Measurements from ENCODE around the gene NDUFB8. TPM values are rescaled to one million over a fixed set of nuclear protein-coding genes. Genes with fewer than 3 reads are reported as not detected.
A peak's percentile ranks its signal among the peaks of the same experiment; 100 is the strongest.

Gene NDUFB8
- total RNA-seq, 2 experiments from 2014 or later, result 365 to 384 TPM

DNA sequence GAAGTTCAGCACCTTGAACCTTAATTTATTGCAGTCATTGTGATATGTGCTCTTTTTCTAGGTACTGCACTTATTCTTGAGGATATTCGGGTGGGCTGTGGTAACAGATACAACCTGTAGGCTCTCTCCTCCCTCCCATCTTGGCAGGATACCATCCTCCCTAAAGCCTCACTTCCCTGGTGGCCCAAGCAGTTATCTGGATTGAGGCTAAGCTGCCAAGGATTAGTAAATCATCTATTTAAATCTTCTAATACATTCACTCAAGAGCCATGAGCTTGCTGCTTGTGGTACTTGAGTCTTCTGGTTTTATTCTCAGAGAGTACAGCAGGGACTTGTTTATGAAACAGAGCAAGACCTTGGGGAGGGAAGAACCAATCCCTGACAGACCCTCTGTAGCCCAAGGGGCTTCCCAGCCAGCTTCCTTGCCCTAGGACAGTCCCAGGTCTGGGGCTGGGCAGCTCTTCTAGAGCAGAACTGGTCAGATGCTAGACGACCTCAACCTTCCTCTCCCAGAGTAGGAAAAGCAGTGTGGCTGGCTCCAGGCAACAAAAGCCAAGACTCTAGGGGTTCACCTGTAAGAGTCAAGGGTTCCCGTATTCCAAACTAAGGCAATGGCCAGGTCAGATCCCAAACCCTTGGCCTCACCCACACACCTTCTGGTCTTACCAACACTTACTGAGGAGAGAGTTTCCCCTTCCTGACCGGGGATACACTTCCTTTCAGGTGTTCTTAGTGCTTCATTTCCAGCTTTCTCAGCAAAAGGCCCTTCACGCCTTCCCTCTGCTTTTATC lies 45.6 kb downstream of the NDUFB8 start:
- no peak overlapping the region for H3K27ac Mint-ChIP-seq
- POLR2A ChIA-PET, result interaction anchor here (1.0 to 6.0 kb wide), 4 partner anchors 10 to 42 kb away, joined by 3 to 56 read pairs (median 31); no protein-coding TSS in a partner anchor
- no peak overlapping the region for H3K4me3 Mint-ChIP-seq
- H3K27me3 Mint-ChIP-seq, result peaks cover 14% of the 10 kb centered on the region
- H3K4me1 Mint-ChIP-seq (ENCODE audit: low read depth), result peaks cover 10% of the 10 kb centered on the region
- H3K9me3 Mint-ChIP-seq, result no peaks in the 10 kb centered on the region
- peaks cover 9% of the 10 kb centered on the region for H3K36me3 Mint-ChIP-seq (ENCODE audit: low read depth)
- TF ChIP-seq, protein P1, sequence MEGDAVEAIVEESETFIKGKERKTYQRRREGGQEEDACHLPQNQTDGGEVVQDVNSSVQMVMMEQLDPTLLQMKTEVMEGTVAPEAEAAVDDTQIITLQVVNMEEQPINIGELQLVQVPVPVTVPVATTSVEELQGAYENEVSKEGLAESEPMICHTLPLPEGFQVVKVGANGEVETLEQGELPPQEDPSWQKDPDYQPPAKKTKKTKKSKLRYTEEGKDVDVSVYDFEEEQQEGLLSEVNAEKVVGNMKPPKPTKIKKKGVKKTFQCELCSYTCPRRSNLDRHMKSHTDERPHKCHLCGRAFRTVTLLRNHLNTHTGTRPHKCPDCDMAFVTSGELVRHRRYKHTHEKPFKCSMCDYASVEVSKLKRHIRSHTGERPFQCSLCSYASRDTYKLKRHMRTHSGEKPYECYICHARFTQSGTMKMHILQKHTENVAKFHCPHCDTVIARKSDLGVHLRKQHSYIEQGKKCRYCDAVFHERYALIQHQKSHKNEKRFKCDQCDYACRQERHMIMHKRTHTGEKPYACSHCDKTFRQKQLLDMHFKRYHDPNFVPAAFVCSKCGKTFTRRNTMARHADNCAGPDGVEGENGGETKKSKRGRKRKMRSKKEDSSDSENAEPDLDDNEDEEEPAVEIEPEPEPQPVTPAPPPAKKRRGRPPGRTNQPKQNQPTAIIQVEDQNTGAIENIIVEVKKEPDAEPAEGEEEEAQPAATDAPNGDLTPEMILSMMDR (IDR thresholded peaks at IDR 0.05), result no peak
- DNase-seq (no peak), ATAC-seq (no peak)
- CTCF ChIA-PET, result interaction anchor here (0.8 to 10.4 kb wide), 17 partner anchors 11 to 157 kb away, joined by 3 to 185 read pairs (median 10); partner anchors contain the start of genes SCD and SEC31B
- intact Hi-C loops (cut with micrococcal nuclease), result loop anchor here (5.0 kb wide), 1 partner anchor 33 kb away; the partner anchor contains the start of gene SEC31B

DNA sequence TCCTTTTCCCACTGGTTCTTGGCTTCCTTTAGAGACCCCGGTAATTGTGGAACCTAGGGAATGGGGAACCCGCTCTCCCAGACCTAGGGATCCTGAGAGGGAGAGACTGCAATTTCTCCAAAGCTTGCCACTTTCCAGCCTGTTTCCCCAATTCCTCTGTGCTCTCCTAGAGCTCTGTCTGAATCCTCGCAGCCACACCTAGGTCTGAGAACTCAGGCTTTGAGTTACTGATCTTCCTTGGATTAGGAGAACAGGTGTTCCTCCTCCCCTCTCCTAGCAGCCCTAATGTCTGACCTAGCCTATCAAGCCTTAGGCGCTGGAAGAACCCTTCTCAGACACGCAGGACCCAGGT lies 46.9 kb downstream of the NDUFB8 start:
- H3K27me3 Mint-ChIP-seq, result peaks cover 18% of the 10 kb centered on the region
- TF ChIP-seq, protein P1 (IDR thresholded peaks at IDR 0.05), result peak; percentile 66
- intact Hi-C loops (cut with micrococcal nuclease), result loop anchor here (5.0 kb wide), 1 partner anchor 34 kb away; the partner anchor contains the start of gene SEC31B
- peak overlapping the region; percentile 77 for H3K4me3 Mint-ChIP-seq
- no peak overlapping the region for H3K27ac Mint-ChIP-seq
- H3K36me3 Mint-ChIP-seq (ENCODE audit: low read depth), result peaks cover 3% of the 10 kb centered on the region
- H3K9me3 Mint-ChIP-seq, result no peaks in the 10 kb centered on the region
- ATAC-seq (no peak), DNase-seq (no peak)
- CTCF ChIA-PET, result interaction anchor here (0.7 to 10.4 kb wide), 36 partner anchors 10 to 549 kb away, joined by 3 to 185 read pairs (median 4); partner anchors contain the start of genes HIF1AN, SCD and SEC31B
- peaks cover 10% of the 10 kb centered on the region for H3K4me1 Mint-ChIP-seq (ENCODE audit: low read depth)
- POLR2A ChIA-PET, result interaction anchor here (0.6 to 6.0 kb wide), 9 partner anchors 11 to 131 kb away, joined by 3 to 56 read pairs (median 4); partner anchors contain the start of gene SEC31B

DNA sequence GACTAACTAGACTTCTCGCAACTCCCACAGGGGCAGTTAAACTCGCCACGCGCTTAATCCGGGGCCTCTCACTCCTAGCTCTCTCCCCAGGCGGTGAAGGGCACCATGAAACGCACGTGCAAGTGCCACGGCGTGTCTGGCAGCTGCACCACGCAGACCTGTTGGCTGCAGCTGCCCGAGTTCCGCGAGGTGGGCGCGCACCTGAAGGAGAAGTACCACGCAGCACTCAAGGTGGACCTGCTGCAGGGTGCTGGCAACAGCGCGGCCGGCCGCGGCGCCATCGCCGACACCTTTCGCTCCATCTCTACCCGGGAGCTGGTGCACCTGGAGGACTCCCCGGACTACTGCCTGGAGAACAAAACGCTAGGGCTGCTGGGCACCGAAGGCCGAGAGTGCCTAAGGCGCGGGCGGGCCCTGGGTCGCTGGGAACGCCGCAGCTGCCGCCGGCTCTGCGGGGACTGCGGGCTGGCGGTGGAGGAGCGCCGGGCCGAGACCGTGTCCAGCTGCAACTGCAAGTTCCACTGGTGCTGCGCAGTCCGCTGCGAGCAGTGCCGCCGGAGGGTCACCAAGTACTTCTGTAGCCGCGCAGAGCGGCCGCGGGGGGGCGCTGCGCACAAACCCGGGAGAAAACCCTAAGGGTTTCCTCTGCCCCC lies 47.4 kb downstream of the NDUFB8 start:
- Mint-ChIP-seq H3K27ac (no peak overlapping the region), H3K9me3 (no peaks in the 10 kb centered on the region), H3K4me3 (peak overlapping the region; percentile 77), H3K36me3 (ENCODE audit: low read depth) (peaks cover 3% of the 10 kb centered on the region), H3K27me3 (peaks cover 18% of the 10 kb centered on the region), H3K4me1 (ENCODE audit: low read depth) (peaks cover 10% of the 10 kb centered on the region)
- CTCF ChIA-PET, result interaction anchor here (0.7 to 10.4 kb wide), 39 partner anchors 9 to 550 kb away, joined by 3 to 185 read pairs (median 4); partner anchors contain the start of genes HIF1AN, SCD, SEC31B and WNT8B
- DNase-seq (peak; percentile 76), ATAC-seq (peak; percentile 63)
- intact Hi-C loops (cut with micrococcal nuclease), result loop anchor here (5.0 kb wide), 1 partner anchor 35 kb away; the partner anchor contains the start of gene SEC31B
- TF ChIP-seq, protein P1 (IDR thresholded peaks at IDR 0.05), result peak; percentile 97
- POLR2A ChIA-PET, result interaction anchor here (1.0 to 6.0 kb wide), 8 partner anchors 12 to 88 kb away, joined by 3 to 56 read pairs (median 6); partner anchors contain the start of gene SEC31B

DNA sequence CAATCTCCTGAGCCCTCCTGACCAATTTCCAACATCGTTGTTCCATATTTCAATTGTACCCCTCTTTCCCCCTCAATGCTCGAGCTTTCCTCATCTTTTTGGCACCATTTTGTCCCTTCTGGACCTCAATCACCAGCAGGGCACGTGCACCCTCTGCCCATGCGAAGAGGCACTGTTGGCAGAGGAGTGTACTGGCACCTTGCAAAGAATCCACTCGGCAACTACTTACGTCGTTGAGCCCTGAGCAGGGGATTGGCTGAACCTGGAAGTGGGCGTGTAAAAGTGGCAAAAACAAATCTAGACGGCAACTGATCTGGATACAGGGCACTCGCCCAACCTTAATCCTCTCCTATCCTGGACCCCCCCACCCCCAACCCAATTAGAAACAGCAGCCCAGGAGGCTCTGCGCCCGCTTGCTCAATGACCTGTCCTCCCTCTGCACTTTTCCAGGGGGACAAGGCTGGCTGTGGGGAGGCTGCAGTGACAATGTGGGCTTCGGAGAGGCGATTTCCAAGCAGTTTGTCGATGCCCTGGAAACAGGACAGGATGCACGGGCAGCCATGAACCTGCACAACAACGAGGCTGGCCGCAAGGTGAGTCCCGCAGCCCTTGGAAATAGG lies 48.1 kb downstream of the NDUFB8 start:
- TF ChIP-seq, protein P1 (IDR thresholded peaks at IDR 0.05), result no peak
- intact Hi-C loops (cut with micrococcal nuclease), result loop anchor here (5.0 kb wide), 1 partner anchor 36 kb away; the partner anchor contains the start of gene SEC31B
- H3K9me3 Mint-ChIP-seq, result no peaks in the 10 kb centered on the region
- ChIA-PET CTCF (interaction anchor here (0.7 to 10.4 kb wide), 31 partner anchors 8 to 550 kb away, joined by 3 to 185 read pairs (median 5); partner anchors contain the start of genes HIF1AN, SEC31B and WNT8B), POLR2A (interaction anchor here (0.6 to 6.0 kb wide), 11 partner anchors 13 to 109 kb away, joined by 3 to 56 read pairs (median 4); partner anchors contain the start of gene SEC31B)
- peaks cover 10% of the 10 kb centered on the region for H3K4me1 Mint-ChIP-seq (ENCODE audit: low read depth)
- DNase-seq (peak; percentile 96), ATAC-seq (peak; percentile 98)
- no peaks in the 10 kb centered on the region for H3K36me3 Mint-ChIP-seq (ENCODE audit: low read depth)
- H3K27me3 Mint-ChIP-seq, result peaks cover 18% of the 10 kb centered on the region
- H3K27ac Mint-ChIP-seq, result no peak overlapping the region
- peak overlapping the region; percentile 77 for H3K4me3 Mint-ChIP-seq

All from activated CD8-positive, alpha-beta T cell treated with anti-CD3 and anti-CD28 coated beads for 36 hours (primary cell).